Neutrophil (primary cell): ENCODE measurements around the gene GPX5.
"Not testable (repeated sequence)": the region's sequence is repeated elsewhere in the genome, so short reads cannot be mapped to it uniquely, and the experiment has no call there.

ENCODE experiments used
- H3K27ac ChIP-seq: fragments of 200-600 bp; sonication (generic); 2 replicates; pipeline ENCODE4 v1.5.1; 2016; ENCODE audit warnings: mild to moderate bottlenecking, moderate library complexity
- H3K27me3 ChIP-seq: fragments of 200-600 bp; sonication (generic); 2 replicates; pipeline ENCODE4 v1.6.0; 2016; ENCODE audit warnings: mild to moderate bottlenecking
- H3K36me3 ChIP-seq: fragments of 200-600 bp; sonication (generic); 2 replicates; pipeline ENCODE4 v1.5.1; 2017
- H3K4me1 ChIP-seq, 2 experiments: fragments of 200-600 bp in 1 of 2; sonication (generic) in 1 of 2; 1 replicate in 1 of 2; 2 replicates in 1 of 2; pipeline versions ENCODE4 v1.5.1 to v1.6.1; 2013 to 2016; ENCODE audit warnings: low read depth in 1 of 2, low read length in 1 of 2, mild to moderate bottlenecking in 1 of 2, moderate library complexity in 1 of 2; ENCODE audit not compliant: control insufficient read depth in 1 of 2, insufficient read depth in 1 of 2
- H3K4me3 ChIP-seq, 2 experiments: fragments of 200-600 bp in 1 of 2; sonication (generic) in 1 of 2; 1 replicate in 1 of 2; 2 replicates in 1 of 2; pipeline ENCODE4 v1.5.1; 2013 to 2016; ENCODE audit warnings: low read depth in 1 of 2, low read length in 1 of 2, mild to moderate bottlenecking in 1 of 2, moderate library complexity in 1 of 2
- H3K9me3 ChIP-seq: fragments of 200-600 bp; sonication (generic); 2 replicates; pipeline ENCODE4 v1.5.1; 2016
- CTCF ChIP-seq: fragments of 200-600 bp; sonication (generic); IDR thresholded peaks from 2 replicates; pipeline ENCODE4 v1.5.1; 2016; ENCODE audit warnings: antibody characterized with exemption

Gene GPX5

DNA sequence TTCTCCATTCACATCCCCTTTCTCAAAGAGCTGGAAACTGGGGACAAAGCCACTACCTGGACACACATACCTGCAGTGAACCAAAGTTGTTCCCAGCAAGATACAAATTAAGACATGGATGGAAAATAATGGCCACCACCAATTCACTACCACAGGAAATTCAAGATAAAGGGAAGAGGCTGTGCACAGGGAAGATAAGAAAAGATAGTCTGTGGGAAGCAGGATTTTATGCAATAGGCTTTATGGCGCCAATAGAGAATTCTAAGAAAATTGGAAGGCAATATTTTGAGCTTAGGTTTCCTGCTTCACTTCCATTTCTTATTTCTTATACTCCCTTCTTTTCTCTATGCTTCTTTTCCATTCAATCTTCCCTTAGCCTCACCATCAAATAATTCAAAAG is 19.9 kb upstream of the GPX5 start:
- Histone ChIP-seq H3K4me1 (no peaks in the 10 kb centered on the region), H3K27me3 (no peaks in the 10 kb centered on the region), H3K9me3 (no peaks in the 10 kb centered on the region), H3K36me3 (no peaks in the 10 kb centered on the region), H3K27ac (no peak overlapping the region), H3K4me3 (no peak overlapping the region)
- no peak for TF ChIP-seq CTCF

DNA sequence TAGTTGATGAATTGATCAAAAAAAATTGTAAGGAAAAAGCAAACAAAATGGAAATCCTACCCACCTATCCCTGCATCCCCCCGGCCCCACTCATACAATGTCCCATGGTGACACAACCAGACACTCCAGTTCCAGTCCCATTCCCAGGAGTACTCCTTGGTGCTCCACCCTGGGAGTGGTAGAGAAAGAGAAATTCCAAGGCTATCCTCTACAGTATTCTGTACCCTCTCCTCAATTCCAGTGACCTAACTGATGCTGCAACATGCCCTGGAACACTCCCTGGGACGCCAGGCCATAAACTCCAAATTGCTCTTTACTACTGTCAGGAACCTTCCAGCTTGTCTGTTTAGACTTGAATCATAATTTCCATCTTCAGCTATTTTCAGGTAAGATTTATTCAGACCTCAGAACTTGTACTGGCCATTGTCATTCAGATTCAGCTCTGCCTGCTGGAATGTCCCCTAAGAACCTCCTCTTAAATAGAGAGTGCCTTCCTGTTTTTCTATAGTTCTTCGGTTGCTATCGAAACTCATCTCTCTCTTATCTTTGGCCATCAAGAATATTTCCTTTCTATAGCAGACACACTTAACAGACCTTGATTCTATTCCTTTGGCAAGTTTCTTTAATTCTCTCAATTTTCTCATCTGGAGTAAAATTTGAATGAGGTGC is 18.7 kb upstream of the GPX5 start:
- Histone ChIP-seq H3K4me1 (no peaks in the 10 kb centered on the region), H3K27me3 (no peaks in the 10 kb centered on the region), H3K36me3 (no peaks in the 10 kb centered on the region), H3K9me3 (no peaks in the 10 kb centered on the region), H3K27ac (no peak overlapping the region), H3K4me3 (no peak overlapping the region)
- TF ChIP-seq CTCF, result no peak

DNA sequence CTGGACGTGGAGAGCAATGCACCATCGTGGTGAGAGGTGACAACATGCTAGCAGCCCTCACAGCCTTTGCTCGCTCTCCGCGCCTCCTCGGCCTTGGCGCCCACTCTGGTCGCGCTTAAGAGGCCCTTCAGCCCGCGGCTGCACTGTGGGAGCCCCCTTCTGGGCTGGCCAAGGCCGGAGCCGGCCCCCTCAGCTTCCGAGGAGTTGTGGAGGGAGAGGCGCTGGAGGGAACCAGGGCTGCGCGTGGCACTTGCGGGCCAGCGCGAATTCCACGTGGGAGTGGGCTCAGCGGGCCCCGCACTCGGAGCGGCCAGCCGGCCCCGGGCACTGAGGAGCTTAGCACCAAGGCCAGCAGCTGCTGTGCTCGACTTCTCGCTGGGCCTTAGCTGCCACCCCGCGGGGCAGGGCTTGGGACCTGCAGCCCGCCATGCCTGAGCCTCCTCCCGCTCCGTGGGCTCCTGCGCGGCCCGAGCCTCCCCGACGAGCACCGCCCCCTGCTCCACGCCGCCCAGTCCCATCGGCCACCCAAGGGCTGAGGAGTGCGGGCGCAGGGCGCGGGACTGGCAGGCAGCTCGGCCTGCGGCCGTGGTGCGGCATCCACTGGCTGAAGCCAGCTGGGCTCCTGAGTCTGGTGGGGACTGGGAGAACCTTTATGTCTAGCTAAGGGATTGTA is 13.9 kb upstream of the GPX5 start:
- H3K36me3 ChIP-seq, result no peaks in the 10 kb centered on the region
- H3K27ac ChIP-seq, result no peak overlapping the region
- no peaks in the 10 kb centered on the region for H3K9me3 ChIP-seq
- H3K27me3 ChIP-seq, result no peaks in the 10 kb centered on the region
- no peaks in the 10 kb centered on the region for H3K4me1 ChIP-seq
- no peak for TF ChIP-seq CTCF
- H3K4me3 ChIP-seq, result no peak overlapping the region

- H3K36me3 ChIP-seq, H3K4me3 ChIP-seq, H3K4me1 ChIP-seq: not testable (repeated sequence)
These were observed 13.3 kb upstream of the GPX5 start for GRCh38 chr6:28512387-28512786.

GRCh38 chr6:28515676-28516075 is 10.0 kb upstream of the GPX5 start, which contains the start of gene GPX6:
Gene GPX6 (minus strand): TSS chr6:28515793. CDS start chr6:28515743, 50 bp downstream.
- H3K36me3 ChIP-seq, result no peaks in the 10 kb centered on the region
- no peaks in the 10 kb centered on the region for H3K4me1 ChIP-seq
- no peaks in the 10 kb centered on the region for H3K9me3 ChIP-seq
- H3K4me3 ChIP-seq, result no peak within 1 kb of the TSS
- TF ChIP-seq CTCF, result no peak
- peaks cover 25% of the 10 kb centered on the region for H3K27me3 ChIP-seq
- no peak within 1 kb of the TSS for H3K27ac ChIP-seq

More at GRCh38 chr6:28512387-28512786, 13.3 kb upstream of the GPX5 start:
- not testable (repeated sequence) for H3K27ac ChIP-seq, H3K9me3 ChIP-seq, H3K27me3 ChIP-seq

DNA sequence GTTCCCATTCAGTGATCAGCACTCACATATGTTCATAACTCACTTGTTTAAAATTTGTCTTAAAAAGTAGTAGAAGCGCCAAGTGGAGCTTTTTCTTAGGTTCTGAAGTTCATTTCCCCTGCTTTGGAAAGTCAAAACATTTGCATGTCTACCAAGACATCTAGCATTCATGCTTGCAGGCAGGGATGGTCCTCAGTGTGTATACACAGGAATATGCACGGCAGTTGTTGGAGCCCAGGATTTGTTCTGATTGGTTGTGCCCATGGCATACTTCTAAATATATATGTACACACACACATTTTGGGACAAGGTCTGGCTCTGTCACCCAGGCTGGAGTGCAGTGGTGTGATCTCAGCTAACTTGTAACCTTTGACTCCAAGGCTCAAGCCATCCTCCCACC is 7.7 kb upstream of the GPX5 start:
- H3K27me3 ChIP-seq, result peaks cover 25% of the 10 kb centered on the region
- no peak overlapping the region for H3K27ac ChIP-seq
- TF ChIP-seq CTCF, result no peak
- no peak overlapping the region for H3K4me3 ChIP-seq
- H3K4me1 ChIP-seq, result no peaks in the 10 kb centered on the region
- no peaks in the 10 kb centered on the region for H3K36me3 ChIP-seq
- no peaks in the 10 kb centered on the region for H3K9me3 ChIP-seq
